CD4-positive, alpha-beta T cell treated with Interleukin-21 for 1 hour (primary cell): ENCODE measurements around the gene MIF4GD.
"Not testable (repeated sequence)": the region's sequence is repeated elsewhere in the genome, so short reads cannot be mapped to it uniquely, and the experiment has no call there.

Source experiments
- DNase-seq: peaks from one replicate; pipeline ENCODE4 v3.0.0-alpha.2; 2020

Gene MIF4GD

GRCh38 chr17:75288359-75288758, 17.3 kb upstream of the MIF4GD start:
- DNase-seq: no peak

DNA sequence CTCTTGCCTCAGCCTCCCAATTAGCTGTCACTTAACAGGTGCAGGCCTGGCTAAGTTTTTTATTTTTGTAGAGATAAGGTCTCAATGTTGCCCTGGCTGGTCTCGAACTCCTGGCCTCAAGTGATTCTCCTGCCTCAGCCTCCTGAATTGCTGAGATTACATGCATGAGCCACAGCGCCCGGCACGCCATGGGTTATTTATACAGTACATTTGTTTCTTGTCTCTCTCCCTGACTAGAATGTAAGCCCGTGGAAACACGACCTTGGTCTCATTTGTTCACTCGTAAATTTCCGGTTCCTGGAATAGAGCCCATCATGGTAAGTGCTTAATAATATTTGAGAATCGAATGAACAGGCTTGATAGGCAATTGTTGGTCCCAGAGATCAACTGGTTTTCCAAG, 16.2 kb upstream of the MIF4GD start:
- DNase-seq: no peak

DNA sequence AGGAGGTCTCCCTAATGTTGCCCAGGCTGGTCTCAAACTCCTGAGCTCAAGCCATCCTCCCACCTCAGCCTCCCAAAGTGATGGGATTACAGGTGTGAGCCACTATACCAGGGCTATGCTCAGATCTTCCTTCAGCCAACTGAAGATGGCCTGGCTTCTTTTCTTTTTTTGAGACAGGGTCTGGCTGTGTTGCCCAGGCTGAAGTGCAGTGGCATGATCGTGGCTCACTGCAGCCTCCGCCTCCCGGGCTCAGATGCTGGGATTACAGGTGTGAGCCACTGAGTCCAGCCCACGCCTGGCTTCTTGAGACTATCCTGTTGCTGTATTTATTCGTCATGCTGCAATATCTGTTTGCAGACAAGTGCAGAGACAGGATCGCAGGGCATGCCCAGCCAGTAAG, 14.1 kb upstream of the MIF4GD start:
- no peak for DNase-seq

GRCh38 chr17:75280189-75280588, 9.2 kb upstream of the MIF4GD start:
- not testable (repeated sequence) for DNase-seq

DNA sequence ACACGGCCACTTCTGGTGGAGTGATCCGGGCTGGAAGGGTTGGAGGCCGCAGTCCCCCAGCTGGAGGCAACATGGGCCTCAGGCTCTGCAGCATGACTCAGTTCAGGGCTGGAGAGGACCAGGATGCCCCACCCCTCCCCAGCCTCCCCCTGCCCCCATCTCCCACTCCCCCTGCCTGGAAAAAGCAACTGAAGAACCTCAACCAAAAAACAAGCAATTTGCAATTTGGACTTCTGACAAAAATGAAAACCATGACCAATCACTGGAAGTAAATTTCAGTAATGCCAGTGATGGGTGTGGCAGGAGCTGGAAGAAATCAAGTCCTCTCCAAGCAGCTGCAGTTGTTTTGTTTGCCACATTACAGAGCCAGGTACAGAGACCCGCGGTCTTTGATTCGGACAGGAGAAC, 6.6 kb upstream of the MIF4GD start:
- DNase-seq: no peak

DNA sequence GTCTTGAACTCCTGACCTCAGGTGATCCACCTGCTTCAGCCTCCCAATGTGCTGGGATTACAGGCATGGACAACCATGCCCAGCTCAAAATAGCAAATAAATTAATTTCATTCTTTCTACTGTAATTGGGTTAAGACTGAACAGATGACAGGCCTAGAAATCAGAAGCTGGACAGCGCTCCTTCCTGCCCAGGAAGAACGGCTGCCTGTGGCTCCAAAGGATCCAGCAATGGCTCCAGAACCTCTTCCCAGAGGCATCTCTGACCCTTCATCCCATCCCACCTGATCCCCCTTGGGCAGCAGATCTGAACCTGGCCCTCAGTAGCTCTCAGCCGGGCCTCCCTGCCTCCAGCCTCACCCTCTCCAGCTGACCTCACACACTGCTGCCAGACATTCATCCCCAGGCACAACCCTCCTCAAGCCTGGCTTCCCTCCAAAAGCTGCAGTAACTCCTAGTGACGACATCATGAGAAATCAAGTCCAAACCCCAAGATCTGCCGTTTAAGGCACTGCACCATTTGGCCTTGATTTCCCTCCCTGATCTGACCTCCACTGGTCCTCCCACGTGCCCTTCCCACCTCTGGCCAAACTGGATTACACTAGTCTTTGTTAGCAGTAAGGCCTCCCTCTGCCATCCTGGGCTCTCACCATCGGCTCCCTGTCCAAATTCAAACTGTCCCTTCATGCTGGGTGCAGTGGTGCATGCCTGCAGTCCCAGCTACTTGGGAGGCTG, 3.1 kb upstream of the MIF4GD start:
- DNase-seq: no peak

DNA sequence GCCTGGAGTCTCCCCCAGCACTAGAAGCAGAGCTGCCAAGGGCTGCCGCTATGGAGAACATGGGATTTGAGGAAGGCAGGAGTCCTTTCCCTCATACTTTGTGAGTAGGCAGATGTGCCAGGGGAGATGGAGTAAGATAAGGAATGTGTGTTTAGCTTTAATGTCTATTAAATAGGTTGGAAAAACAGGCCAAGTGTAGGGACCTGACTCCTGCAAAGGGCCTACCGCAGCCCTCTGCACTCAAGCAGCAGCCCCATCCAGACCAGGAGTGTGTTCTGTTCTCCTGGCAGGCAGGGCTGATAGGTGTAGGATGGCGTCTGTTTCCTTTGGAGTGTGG, 1.8 kb upstream of the MIF4GD start:
- DNase-seq: no peak

- no peak for DNase-seq
Measured at GRCh38 chr17:75271955-75272847, 1.2 kb upstream of the MIF4GD start.

- peak; percentile 89 for DNase-seq
Measured at GRCh38 chr17:75271233-75271954, 363 bp upstream of the MIF4GD start.

DNA sequence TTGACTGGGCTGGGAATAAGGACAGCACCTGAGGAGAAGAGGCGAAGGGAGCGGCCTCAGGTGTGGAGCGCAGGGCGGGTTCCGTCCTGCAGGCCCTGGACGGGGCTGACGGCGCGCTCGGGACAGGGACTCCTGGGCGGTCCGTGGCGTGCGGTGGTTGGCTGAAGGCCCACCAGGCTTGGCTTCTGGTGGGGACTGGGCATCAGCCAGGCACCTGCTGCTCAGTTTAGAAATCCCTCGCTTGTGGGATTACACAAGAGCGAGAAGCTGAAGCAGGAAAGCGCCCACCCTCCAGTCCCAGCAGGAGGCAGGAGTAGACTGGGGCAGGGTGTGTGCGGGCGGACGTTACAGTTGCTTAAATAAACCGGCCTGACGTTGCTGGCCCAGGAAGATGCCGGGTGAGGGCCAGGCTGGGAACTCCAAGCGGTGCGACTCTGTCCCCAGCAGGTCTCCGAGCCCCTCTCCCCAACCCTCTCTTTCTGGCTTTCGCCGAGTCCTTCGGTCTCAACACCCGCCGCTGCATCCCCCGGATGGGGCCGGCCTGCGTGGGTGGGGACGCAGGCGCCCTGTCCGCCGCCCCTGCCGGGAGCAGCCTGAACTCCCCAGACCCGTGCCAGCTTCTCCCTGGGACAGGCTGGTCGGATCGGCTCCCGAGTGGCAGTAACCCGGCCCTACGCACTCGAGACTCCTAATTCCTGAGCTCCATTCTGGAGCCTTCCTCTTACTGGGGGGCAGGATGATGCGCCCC, 639 bp downstream of the MIF4GD start:
- peak; percentile 52 for DNase-seq

GRCh38 chr17:75269844-75270217, 1.2 kb downstream of the MIF4GD start:
- no peak for DNase-seq

- DNase-seq: no peak
Measured at GRCh38 chr17:75267411-75268232, 3.4 kb downstream of the MIF4GD start.

DNA sequence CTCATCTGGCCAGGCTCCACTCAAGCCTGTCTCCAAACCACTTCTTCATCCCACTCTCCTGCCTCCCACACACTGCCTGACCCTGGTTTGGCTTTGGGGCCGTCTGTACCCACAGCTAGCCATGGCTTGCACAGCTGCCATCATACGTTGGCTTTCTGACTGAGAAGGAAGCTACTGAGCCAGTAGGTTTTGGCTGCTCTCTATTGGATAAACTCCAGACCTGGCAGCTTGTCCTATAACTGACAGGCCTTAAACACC, 3.9 kb downstream of the MIF4GD start:
- no peak for DNase-seq

- no peak for DNase-seq
Measured at GRCh38 chr17:75266316-75267152, 4.5 kb downstream of the MIF4GD start.

DNA sequence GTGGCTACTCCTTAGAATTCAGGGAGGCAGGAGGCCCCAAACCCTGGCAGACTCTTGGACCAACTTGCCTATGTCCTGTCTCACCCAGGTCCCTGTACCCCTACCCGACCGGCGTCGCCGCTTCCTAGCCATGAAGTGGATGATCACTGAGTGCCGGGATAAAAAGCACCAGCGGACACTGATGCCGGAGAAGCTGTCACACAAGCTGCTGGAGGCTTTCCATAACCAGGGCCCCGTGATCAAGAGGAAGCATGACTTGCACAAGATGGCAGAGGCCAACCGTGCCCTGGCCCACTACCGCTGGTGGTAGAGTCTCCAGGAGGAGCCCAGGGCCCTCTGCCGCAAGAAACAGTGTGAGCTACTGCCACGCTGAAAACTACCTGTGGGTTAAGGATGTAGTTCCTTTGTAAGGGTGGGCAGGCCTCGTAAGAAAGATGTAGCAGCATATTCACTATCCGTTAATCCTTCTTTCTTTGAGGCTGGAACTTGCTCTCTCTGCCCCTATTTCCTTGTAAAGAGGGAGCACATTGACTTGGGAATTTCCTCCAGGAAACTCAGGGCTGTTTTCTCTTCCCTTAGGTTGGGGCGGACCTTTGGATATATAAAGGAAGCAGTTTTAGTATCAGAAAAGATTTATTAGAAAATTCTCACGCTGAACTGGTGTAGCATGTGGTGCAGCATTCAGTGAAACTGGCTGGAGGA, 5.3 kb downstream of the MIF4GD start:
- no peak for DNase-seq

GRCh38 chr17:75263055-75263454, 8.0 kb downstream of the MIF4GD start:
- DNase-seq: no peak

DNA sequence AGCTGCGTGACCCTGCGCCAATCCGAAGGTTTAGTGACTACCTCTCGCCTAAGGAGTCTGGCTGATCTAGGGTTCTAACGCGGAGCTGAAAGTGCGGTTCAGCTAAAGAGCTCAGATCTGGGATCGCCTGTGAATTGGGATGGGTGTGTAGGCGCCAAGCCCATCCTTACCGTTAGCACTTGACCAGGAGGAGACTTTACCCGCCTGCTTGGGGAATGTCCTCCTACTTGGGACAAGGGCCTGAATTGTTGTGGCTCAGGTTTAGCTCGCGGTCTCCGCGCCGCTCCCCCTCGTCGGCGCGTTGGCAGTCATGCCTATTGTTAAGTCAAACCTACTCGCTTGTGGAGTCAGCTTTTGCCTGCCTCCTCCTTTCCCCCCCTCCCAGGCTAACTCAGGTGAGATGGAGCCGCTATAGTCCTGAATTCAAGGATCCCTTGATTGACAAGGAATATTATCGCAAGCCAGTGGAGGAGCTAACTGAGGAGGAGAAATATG, 8.9 kb downstream of the MIF4GD start:
- DNase-seq: no peak

GRCh38 chr17:75261336-75262111, 9.5 kb downstream of the MIF4GD start, which contains the start of the genes GGA3 and MRPS7:
TSS of gene GGA3 (minus strand) at chr17:75261606. CDS start at chr17:75261587, 19 bp downstream.
TSS of gene MRPS7 (plus strand) at chr17:75261879. CDS start at chr17:75261901, 22 bp downstream.
- DNase-seq: peak; percentile 96

GRCh38 chr17:75260641-75261335, 10.2 kb downstream of the MIF4GD start:
- peak; percentile 65 for DNase-seq
